Measurements from ENCODE around the gene TLE3. TPM values are rescaled to one million over a fixed set of nuclear protein-coding genes. Genes with fewer than 3 reads are reported as not detected.

Gene TLE3
- total RNA-seq, 4 donors from 2014 or later: 54.8 to 99.5 (median 57.6) TPM

- TF ChIP-seq CTCF (IDR thresholded peaks at IDR 0.05; ENCODE audit: low read depth): no peak
Observed at GRCh38 chr15:70043590-70043989, 54.1 kb downstream of the TLE3 start.

- no peak for TF ChIP-seq CTCF (IDR thresholded peaks at IDR 0.05; ENCODE audit: low read depth)
Observed at GRCh38 chr15:70042553-70043214, 55.0 kb downstream of the TLE3 start.

GRCh38 chr15:70039917-70040316 is 57.8 kb downstream of the TLE3 start:
- no peak for TF ChIP-seq CTCF (IDR thresholded peaks at IDR 0.05; ENCODE audit: low read depth)

GRCh38 chr15:70038730-70039392 is 58.9 kb downstream of the TLE3 start:
- no peak for TF ChIP-seq CTCF (IDR thresholded peaks at IDR 0.05; ENCODE audit: low read depth)

- no peak for TF ChIP-seq CTCF (IDR thresholded peaks at IDR 0.05; ENCODE audit: low read depth)
Observed at GRCh38 chr15:70037292-70037640, 60.5 kb downstream of the TLE3 start.

GRCh38 chr15:70036585-70037291 is 61.0 kb downstream of the TLE3 start:
- TF ChIP-seq CTCF (IDR thresholded peaks at IDR 0.05; ENCODE audit: low read depth): no peak

- no peak for TF ChIP-seq CTCF (IDR thresholded peaks at IDR 0.05; ENCODE audit: low read depth)
Observed at GRCh38 chr15:70035719-70036077, 62.0 kb downstream of the TLE3 start.

Measured in subcutaneous adipose tissue (tissue), 4 donors.